CD4-positive, alpha-beta T cell treated with Interleukin-15 for 1 hour (primary cell): ENCODE results near the gene CDYL2.

ENCODE experiments used
- DNase-seq: peaks from one replicate; pipeline ENCODE4 v3.0.0-alpha.2; 2020

The CDYL2 gene

DNA sequence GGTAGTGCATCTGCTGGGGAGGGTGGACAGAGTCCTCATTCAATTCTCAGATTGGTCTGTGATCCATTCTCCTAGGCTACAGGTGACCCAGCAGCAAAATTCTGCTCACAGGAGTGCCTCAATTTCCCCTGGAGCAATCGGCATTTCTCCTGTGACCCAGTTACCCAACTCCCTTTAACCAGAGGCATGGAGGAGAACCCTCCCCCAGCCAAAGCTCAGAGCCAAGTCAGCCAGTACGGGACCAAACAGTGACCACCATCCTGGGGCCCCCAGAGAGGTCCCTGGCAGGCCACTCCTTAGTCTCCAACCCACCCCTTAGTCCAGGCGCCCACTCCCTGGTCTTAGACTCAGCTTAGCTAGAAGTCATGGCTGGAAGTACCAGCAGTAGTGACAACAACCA is 188.0 kb downstream of the CDYL2 start:
- DNase-seq = no peak

DNA sequence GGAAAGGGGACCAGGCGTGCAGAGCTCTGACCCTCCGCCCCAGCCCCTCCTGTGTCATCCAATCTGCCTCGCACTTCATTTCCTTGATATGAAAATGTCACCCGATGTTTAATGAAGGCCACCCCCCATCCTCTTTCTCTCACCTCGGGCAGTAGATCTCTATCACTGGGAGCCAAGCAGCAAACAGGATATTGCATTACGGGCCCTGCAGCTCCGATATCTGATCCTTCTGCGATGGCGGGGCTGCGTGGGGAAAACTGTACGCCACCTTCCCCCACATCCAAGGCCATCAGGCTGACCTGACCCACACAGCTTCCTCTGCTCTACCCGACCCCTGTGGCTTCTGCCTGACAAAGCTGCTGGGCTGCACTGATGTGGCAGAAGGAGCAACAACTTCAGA is 188.7 kb downstream of the CDYL2 start:
- no peak for DNase-seq

DNA sequence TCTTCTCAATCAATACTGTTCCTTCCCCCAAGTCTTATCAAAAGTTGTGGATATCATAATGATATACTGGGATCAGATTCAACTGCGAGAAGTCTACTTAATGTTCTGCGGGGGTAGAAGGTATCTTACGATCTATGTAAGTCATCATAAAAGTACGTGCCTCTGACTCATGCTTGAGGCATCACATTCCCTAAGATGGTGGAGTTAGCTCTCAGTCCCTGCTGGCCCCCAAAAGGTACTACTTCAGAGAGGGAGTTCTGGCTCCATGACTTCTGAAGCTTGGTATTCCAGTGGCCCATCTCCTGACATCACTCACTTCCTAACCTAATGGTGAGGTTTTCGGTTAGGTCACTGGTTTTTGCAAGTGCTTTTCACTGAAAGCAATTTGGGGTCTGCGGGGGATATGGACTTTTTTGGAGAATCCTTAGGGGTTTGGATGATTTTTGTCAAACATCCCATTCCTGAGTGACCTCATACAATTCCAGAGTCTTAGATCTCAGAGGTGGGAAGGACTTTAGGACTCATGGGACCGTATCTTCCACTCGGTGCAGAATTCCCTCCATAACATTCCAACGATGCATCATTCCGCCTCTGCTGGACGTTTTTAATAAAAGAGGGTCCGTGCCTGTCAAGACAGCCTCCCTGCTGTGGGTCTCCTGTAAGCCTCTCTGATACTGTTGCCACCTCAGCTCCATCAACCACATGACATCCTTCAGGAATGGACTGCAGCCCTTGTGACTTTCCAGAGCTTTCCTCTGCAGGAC is 189.3 kb downstream of the CDYL2 start:
- DNase-seq = no peak

DNA sequence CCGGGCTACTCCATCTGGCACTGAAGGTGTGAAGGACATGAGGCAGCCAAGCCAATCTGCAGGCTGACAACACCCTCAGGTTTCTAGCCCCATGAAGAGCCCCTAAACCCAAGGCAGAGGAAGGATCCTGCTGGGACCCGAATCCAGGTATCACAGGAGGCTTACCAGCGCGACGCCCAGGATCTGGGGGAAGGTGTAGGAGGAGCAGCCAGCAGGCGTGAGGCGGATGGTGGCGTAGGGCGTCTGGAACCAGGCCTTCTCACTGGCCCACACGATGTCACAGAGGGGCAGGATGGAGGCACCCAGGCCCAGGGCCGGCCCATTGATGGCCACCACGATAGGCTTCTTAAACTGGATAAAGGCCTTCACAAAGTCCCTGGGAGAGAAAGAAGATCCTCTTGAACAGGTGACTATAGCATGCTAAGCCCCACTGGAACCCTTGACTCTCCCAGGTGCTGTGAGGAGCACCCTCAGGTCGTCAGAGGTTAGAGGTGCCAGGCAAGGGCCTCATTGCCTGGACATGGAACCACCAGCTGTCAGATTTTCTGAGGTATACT is 191.9 kb downstream of the CDYL2 start:
- DNase-seq = no peak

DNA sequence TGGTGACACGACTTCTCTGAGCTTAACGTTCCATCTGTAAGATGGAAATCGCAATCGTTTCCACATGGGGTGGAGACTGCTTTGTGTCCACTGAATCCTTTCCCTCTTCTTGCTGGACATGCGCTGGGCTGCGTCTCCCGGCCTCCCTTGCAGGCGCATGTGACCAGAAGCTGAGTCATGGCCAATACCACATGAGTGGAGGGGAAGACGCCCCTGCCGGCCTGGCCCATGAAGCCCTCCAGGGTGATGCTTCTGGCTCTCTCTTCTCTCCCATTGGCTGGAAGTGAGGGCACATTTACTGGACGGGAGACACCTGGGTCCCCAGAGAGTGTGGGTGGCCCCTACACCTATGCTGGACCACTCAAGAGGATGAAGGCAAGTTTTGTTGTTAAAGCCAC is 192.5 kb downstream of the CDYL2 start:
- no peak for DNase-seq

DNA sequence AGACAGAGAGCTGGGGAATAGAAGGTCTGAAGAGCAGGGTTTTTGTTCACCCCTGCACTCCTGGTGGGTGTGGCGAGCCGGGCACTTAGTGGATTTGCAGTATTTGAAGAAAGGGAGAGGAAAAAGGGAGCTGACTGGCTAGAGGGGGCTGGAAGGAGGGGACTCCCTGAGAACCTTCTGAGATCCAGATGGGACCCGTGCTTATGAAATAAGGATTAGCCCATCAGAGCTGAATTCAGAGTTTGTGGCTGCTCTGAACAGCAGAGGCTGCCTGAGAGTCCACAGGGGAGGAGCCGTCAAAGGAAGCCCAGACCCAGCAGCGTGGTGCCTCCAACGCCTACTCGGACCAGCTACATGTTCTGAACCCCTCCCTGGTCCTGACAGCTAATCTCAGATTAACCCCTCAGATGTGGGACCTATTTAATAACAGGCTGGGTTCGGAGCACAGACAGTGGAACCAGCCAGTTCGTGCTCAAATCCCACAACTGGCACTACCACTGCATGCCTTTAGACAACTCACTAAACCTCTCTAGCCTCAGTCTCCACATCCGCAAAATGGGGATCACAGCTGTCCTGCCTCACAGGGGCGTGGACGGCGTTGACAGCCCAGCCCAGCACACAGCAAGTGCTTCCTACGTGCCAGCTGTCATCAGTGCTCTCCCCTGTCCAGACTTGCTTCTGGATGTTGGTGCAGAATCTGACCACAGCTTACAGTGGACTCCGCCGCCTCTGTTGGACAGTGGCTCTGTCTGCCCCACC is 193.0 kb downstream of the CDYL2 start:
- no peak for DNase-seq

DNA sequence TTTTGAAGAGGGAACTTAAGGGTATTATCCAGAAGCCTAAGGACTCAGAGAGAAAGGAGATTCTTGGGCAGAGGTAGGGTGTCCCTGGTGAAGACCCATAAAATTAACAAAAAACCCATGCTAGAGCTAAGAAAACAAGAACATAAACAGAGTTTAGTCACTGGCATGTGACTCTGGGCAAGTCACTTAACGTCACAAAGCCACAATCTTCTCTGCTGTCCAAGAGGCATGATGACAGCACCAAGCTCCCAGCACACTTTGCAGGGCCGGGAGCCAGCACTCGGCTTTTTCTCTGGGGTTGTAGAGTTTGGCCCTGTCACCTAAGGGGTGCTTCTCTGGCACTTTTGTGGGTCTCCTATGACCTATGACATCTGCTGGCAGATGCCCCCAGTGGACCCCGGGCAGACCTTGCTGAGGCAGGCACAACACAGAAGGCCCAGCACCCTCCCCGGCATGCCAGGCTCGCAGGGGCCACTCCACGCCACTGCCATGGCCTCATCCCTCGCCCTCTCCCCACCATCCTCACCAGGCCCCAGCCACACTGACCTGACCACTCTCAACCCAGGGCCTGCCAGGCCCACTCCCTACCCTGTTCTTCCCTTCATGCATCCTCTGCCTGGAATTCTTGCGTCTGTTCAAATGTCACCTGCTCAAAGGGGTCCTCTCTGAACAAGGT is 193.8 kb downstream of the CDYL2 start:
- no peak for DNase-seq

DNA sequence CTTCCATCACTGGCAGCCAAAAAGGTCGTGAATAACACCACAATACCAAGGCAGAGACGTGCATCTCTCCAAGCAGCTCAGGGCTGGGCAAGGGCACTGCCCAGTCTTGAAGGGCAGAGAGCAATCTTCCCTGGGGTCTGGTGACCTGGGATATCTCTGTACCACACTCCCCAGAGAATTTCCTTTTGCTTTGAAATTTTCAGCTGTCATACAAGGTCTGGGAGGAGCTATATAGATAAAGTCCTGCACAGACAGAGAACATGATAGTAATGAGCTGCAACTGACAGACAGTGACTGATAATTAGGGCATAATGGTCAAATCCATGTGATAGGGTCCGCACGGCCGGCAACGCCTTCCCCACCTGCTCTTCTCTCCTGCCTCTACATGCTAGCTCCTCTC is 195.5 kb downstream of the CDYL2 start:
- no peak for DNase-seq

DNA sequence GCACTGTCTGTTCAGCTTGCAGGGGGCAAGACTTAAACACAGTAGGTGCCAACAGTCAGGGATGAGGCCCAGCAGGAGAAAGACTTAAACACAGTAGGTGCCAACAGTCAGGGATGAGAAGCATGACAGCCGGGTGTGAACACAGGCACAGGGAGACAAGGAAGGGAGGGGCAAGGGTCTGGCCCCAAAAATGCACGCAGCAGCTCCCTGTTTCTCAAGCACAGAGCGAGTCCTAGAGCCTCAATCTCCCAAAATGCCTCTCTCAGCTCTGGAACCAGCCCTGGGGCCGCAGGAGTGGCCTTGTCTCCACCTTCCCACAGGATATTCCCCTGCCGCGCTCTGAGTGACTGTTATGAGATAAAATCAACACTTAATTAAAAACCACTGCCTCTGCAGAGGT is 197.2 kb downstream of the CDYL2 start:
- DNase-seq = no peak

DNA sequence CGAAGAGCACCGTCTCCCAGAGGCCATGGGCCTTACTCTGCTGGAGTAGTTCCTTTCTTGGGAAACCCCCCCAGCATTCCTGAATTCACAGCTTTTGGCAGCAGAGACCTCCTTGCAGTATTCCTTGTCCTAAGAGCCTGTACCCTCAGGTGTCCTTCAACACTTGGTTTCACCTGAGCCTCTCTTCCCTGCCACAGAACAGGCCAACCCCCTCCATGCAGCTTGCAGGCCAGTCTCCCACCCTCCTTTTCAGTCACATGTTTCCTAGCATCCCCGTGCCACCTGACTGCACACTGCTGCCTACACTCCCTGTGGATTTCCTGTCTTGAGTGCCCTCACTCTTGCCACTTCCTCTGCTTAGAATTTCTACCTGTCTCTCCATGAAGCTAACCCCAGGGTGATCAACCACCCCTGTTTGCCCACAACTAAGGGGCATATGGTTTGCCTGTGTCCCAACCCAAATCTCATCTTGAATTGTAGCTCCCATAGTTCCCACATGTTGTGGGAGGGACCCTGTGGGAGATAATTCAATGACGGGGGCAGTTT is 198.1 kb downstream of the CDYL2 start:
- no peak for DNase-seq

DNA sequence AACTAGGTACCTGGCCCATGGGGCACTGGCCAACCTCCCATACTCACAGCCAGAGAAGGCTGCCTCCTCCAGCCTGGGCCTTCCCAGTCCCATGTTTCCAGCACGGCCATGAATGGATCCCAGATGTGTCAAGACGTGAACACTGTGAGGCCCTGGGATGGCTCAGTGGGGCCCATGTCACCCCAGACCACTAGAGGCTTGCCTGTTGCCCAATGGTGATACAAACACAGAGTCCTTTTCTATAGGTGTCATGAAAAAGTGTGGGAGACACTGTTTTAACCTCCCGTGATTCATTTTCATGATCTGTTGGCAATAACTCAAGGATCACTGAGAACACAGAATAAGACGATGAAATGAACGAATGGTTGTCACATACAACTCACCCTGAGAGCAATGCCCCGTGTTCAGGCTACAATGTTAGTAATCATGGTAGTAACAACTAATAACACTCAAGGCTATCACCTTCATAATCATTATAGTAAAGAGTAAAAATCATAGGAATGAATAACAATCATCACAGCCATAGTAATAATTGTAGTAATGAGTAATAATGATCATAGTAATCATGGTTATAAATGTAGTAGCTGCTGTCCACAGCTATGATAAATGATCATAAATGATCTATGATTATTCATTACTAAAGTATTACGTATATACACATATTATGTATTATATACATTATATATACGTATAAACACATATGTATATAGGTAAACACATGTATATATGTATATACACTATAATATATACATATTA is 199.6 kb downstream of the CDYL2 start:
- no peak for DNase-seq

DNA sequence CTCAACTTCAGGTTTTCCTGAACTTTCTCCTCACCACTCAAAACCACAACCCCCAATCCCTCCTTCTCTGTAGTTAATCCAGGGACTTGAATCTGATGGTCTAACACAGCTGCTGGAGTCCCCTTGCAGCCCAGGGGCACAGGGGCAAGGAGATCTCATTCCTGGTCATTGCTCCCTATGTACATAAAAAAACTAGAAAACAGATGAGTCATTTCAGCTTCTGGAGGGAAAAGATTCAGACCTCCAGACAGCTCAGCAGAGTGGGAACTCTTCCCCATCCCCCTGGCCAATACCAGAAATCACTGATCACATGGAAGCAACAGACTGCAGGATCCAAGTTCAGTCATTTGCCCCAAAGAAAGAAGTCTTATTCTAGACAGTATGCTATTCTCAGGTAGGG is 201.5 kb downstream of the CDYL2 start:
- DNase-seq = no peak

DNA sequence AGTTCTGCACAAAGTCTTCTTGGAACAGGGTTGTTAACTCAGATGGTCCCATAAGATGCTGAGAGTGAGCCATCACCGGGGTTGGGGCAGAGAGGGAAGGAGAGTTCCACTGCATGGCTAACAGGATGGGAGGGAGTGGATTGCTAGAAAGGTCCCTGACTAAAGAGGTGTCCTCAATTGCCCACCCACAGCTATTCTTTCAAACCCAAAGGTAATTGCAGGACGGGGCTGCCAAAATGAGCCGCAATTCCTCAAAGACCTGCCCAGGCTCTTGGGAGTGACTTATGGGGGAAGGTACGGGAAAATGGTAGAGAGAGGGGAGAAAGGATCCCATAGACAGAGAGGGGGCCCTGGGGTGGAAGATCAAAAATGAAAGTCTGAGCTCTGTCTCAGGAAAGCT is 203.2 kb downstream of the CDYL2 start:
- DNase-seq = no peak

DNA sequence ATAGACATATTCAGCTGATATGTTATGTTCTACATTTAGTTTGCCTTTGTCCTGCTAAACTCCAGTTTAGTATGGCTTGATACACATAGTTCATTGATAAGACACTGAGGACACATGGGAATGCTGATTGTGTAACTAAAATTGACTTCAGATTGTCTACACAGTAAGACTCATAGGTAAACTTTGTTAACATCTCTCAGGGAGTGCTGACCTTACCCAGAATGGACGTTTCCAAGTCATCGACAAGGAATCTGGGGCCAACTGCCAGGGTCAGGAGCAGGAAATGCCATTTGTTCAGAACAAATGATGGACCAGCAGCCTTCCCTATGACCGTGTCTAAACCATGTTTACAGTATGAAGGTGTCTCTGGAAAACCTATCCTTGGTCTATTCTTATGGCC is 204.9 kb downstream of the CDYL2 start:
- DNase-seq = no peak

DNA sequence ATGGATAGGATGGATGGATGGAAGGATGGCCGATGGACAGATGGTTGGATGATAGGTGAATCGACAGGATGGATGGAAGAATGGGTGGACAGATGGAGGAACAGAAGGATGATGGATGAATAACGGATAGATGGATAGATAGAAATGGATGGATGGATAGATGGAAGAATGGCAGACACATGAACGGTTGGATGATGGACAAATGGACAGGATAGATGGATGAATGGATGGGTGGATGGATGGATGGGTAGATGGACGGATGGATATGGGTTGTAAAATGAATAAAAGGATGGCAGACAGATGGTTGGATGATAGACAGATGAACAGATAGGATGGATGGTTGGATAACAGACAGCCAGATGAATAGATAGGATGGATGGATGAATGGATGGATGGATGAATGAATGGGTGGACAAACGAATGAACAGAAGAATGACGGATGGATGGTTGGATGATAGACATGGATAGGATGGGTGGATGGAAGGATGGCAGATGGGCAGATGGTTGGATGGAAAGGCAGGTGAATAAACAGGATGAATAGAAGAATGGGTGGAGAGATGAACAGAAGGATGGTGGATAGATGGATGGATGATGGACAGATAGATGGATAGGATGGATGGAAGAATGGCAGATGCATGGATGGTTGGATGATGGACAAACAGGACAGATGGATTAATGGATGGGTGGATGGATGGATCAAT is 207.7 kb downstream of the CDYL2 start:
- no peak for DNase-seq

DNA sequence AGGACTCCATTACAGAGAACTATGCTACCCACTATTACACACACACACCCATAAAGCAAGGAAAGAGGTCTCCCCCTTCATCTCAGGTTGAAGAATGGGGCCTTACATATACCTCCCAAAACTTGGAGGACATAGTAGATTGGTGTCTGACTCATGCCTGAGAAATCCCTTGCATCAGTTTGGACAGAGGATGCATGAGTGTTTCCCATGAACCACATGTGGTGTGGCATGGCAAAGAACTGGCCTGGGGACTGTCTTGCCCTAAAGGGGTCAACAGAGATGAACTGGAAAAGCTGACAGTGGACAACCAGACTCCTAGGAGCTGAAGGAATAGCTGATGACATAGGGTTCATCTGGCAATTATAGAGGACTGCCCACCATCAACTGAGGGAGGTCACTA is 209.6 kb downstream of the CDYL2 start:
- no peak for DNase-seq

DNA sequence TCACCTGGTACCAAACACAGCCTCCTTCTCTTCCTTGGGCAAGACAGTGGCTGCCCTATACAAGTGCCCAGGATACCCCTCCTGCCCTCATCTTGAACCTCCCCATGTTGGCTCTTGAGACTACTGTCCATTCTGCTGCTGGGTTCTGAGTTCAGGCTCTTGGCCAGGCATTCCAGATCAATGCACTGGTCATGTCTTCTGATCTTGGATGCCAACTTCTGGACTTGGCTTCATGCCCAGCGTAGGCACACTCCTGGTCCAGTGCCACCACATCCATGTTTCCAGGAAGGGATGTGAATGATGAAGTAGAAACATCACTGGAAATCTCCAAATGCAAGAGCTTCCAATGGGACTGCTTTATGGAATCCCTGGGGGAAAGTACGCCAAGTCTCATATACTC is 212.1 kb downstream of the CDYL2 start:
- DNase-seq = no peak

DNA sequence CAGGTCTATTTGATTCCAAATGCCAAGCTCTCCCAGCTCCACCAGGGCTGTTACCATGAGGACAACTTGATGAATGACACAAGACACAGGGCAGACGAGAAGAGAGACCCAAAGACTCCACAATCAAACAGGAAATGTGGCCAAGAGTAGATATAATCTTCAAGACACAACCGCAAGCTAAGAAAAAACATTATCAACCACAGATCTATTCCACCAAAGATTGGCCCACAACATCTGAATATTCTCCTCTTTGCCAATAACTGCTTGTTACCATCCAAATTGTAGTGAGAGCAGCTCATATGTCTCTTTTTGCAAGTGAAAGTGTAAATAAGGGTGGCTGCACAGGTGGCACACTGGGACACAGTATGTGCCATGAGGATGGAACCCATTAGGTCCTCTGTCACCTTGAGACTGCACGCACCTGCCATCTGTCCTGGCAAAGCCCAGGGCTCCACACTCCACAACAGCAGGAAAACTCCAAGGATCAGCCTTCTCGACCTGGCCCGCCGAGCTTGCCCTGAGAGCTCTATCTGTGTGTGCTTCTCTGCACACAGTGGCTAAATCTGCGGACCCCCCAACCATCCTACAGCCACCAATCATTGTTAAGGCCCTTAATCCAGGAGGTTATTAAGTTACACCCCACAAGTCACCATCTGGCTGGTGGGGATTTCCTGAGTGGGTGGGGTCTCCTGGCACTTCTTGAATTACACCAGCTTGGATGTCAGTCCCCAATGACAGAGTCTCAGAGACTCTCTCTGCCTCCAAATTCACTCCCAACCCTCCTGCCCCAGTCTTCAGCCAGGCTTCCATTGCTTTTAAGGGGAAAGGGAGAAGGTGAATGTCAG is 213.1 kb downstream of the CDYL2 start:
- no peak for DNase-seq

DNA sequence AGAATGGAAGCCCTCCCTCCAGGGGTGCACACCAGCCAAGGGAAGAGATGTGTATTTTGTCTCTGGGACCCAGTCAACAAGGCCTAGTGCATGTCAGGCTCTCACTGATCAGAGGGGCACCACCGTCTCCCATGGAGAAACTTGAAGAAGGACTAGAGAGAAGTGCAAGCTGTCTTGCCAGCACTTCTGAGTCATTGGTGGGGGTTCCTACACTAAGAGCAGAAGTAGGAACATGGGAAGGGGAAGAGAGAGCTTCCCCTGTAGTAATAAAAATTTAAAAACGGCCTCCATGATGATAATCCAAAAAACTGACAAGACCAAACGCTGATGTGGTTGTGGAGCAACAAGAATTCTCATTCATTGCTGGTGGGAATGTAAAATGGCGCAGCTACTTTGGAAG is 217.3 kb downstream of the CDYL2 start:
- no peak for DNase-seq

DNA sequence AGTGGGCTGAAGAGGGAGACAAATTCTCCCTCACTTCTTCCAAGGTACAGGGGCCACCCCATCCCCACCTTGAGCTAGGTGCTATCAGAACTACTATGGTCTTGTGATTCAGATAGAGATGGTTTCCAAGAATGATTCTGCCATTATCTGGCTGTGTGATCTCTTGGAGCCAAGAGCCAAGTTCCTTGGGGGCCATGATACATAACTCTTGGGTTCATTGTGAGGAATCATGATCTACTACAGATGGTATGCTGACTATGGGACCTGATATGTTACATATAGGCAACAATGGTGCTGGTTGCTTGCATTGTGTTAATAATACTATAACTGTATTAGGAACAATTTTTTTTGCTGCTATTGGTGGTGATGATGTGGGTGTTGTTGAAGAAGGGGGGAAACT is 217.9 kb downstream of the CDYL2 start:
- DNase-seq = no peak

DNA sequence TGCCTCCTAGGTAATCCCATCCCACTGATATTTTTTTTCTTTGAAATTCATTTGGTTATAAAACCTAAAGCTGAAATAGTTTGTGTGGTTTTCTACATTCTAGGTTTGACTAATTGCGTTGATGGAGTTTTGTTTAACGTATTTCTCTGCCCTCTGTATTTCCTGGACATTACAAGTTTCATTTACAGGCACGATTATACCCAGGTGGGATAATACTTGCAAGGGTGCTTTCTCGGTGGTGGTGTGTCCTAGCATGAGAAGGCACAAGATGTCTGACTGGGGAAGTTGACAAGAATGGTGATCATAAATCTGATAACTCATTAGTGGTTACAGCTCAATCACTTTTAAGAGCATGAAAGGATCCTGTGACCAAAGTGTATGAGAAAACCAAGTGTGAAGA is 218.6 kb downstream of the CDYL2 start:
- no peak for DNase-seq
